Measurements from ENCODE around the gene STAT6. TPM values are rescaled to one million over a fixed set of nuclear protein-coding genes. Genes with fewer than 3 reads are reported as not detected.

Gene STAT6
- total RNA-seq, 1 experiment from 2014 or later = 44.4 TPM

DNA sequence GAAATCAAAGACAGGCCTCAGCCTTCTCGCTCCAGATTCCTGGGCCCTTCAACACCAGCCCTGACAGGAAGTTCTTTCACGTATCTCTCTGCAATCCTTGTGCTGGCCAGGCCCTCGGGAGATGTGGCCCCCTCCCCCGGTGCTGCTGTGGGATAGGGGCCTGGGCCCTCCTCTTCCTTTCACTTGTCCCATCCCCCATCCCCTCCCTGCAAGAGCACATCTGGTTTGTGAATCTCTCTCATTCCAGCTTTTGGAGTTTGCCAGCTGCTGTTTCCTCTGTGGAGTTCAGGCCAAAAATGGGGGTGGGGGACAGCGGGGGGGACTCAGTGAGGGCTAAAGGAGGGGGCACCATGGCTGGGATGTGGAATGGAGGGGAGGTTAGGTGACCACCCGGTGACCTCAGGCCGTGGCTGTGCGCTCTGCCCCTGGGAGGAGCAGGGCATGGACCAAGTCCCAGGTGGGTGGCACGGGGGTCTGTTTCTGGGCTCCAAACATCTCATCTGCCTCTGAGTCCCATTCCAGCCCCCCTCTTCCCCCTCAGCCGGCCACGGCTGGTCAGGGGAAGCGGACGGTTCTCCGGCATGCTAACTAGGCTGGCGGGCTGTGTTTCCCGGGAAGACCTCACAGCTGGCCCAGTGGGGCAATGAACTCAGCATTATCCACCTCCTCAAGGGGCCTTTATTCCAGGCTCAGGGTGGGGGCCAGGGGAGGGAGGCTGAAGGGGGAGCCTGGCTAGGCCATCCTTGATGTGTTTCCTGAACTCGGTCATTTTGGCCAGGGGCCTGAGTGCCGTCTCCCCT, 24.6 kb upstream of the STAT6 start:
- Mint-ChIP-seq H3K4me3 (peak overlapping the region; percentile 34 to 70), H3K9me3 (no peaks in the 10 kb centered on the region), H3K4me1 (peaks cover 58 to 64% of the 10 kb centered on the region in 2 experiments), H3K27ac (peak overlapping the region; percentile 93 to 97 (median 94)), H3K27me3 (ENCODE audit: low read depth) (no peaks in the 10 kb centered on the region), H3K36me3 (ENCODE audit: insufficient read depth in 1 of 3, low read depth in 3 of 3) (peaks cover 6 to 35% (median 25%) of the 10 kb centered on the region in 3 experiments; a peak in 6 of 7 replicates)
- H3K14ac ChIP-seq (ENCODE audit: insufficient read depth, low read length) = no peak overlapping the region
- H3K56ac ChIP-seq (ENCODE audit: insufficient read length, low read depth, low read length) = no peak overlapping the region
- H2AK5ac ChIP-seq (ENCODE audit: insufficient read length, low read length) = no peak overlapping the region
- no peak overlapping the region for H4K91ac ChIP-seq (ENCODE audit: insufficient read length, low read depth, low read length)
- no peak overlapping the region for H4K5ac ChIP-seq (ENCODE audit: insufficient read length, low read depth, low read length)
- H3K23ac ChIP-seq (ENCODE audit: insufficient read length, low read depth, low read length) = no peak overlapping the region
- no peaks in the 10 kb centered on the region for H3K9me3 ChIP-seq (ENCODE audit: control insufficient read depth, low read depth, low read length)
- H3K4me1 ChIP-seq (ENCODE audit: insufficient read depth, low read length) = peaks cover 26% of the 10 kb centered on the region
- no peak overlapping the region for H2AFZ ChIP-seq (ENCODE audit: low read length)
- H2BK15ac ChIP-seq (ENCODE audit: low read depth, low read length) = no peak overlapping the region
- whole genome bisulfite sequencing (ENCODE audit: extremely low coverage, insufficient read length, low lambda C conversion rate) = no CpG with 5 or more reads among the region's 18 CpGs
- H3K4me2 ChIP-seq (ENCODE audit: insufficient read depth, insufficient read length, low read length) = no peak overlapping the region
- H2BK120ac ChIP-seq (ENCODE audit: low read depth, low read length, poor library complexity, severe bottlenecking) = no peak overlapping the region
- no peaks in the 10 kb centered on the region for H4K20me1 ChIP-seq (ENCODE audit: control insufficient read depth, insufficient read depth, insufficient read length)
- H2BK5ac ChIP-seq (ENCODE audit: insufficient read length, low read length) = no peak overlapping the region
- peak; percentile 70 for DNase-seq
- no peak overlapping the region for H3K27ac ChIP-seq (ENCODE audit: insufficient read length, low read depth, low read length)
- no peaks in the 10 kb centered on the region for H3K27me3 ChIP-seq (ENCODE audit: insufficient read depth, low read length)
- no peak overlapping the region for H2BK12ac ChIP-seq (ENCODE audit: insufficient read length, low read depth, low read length)
- no peak overlapping the region for H2BK20ac ChIP-seq (ENCODE audit: low read depth, low read length, poor library complexity, severe bottlenecking)
- no peak overlapping the region for H3T11ph ChIP-seq (ENCODE audit: low read length)
- H3K4ac ChIP-seq (ENCODE audit: low read depth, low read length) = no peak overlapping the region
- TF ChIP-seq, protein P1, sequence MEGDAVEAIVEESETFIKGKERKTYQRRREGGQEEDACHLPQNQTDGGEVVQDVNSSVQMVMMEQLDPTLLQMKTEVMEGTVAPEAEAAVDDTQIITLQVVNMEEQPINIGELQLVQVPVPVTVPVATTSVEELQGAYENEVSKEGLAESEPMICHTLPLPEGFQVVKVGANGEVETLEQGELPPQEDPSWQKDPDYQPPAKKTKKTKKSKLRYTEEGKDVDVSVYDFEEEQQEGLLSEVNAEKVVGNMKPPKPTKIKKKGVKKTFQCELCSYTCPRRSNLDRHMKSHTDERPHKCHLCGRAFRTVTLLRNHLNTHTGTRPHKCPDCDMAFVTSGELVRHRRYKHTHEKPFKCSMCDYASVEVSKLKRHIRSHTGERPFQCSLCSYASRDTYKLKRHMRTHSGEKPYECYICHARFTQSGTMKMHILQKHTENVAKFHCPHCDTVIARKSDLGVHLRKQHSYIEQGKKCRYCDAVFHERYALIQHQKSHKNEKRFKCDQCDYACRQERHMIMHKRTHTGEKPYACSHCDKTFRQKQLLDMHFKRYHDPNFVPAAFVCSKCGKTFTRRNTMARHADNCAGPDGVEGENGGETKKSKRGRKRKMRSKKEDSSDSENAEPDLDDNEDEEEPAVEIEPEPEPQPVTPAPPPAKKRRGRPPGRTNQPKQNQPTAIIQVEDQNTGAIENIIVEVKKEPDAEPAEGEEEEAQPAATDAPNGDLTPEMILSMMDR (conservative IDR thresholded peaks at IDR 0.05) = no peak
- H4K8ac ChIP-seq (replicated peaks; ENCODE audit: insufficient read length, low read depth, low read length) = no peak overlapping the region
- H3K79me2 ChIP-seq (ENCODE audit: insufficient read depth, low read length) = peaks cover 19% of the 10 kb centered on the region; the same call in 1 of the 2 replicates
- peaks cover 3% of the 10 kb centered on the region for H3K23me2 ChIP-seq (ENCODE audit: insufficient read length, low read depth, low read length, poor library complexity, severe bottlenecking)
- peaks cover 11% of the 10 kb centered on the region for H3K79me1 ChIP-seq (ENCODE audit: insufficient read depth, low read depth, low read length, poor library complexity, severe bottlenecking)
- no peak overlapping the region for H3K9ac ChIP-seq (ENCODE audit: extremely low read depth, insufficient read length, low read length)
- no peak overlapping the region for H3K18ac ChIP-seq (ENCODE audit: insufficient read length, low read depth, low read length)
